CD4-positive, alpha-beta T cell treated with Interleukin-17A for 4 hours (primary cell): ENCODE measurements around the gene TMEM86A.
A peak's percentile ranks its signal among the peaks of the same experiment; 100 is the strongest.

ENCODE experiments used
- DNase-seq: peaks from one replicate; pipeline ENCODE4 v3.0.0-alpha.2; 2020; ENCODE audit warnings: mixed read lengths

Gene TMEM86A

DNA sequence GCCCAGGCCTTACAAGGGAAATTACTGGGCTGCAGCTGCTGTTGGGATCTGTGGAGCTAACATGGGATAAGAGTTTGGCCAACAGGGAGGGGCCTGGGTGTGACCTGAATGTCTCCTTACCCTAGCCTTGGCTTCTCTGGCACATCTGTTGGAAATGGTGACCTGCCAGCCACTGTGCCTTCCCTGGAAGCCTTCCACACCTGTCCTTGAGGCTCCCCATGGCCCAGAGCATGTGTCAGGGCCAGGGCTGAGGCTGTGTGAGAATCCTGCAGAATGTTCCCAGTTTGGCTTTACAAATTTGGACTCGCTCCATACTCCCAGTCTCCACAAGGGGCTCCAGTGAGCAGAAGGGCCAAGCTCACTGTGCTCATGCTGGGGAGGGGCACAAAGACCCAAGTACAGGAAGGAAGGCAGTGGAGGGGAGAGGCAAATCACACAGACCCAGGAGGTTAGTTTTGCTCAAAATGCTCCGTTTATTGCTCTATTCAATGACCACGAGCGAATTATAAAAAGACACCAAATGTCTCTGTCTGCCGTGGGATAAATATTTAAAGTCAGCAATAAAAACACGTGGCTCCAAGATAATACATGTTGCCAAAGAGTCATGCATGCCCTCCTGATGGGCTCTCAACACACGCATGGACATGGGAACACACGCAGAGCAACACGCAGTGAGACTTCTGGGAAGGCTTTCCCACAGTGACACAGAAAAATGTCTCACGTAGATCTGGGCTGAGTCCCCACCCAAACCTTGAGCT lies 29.1 kb downstream of the TMEM86A start:
- peak; percentile 72 for DNase-seq

- no peak for DNase-seq
These were observed 30.1 kb downstream of the TMEM86A start for GRCh38 chr11:18728658-18729057.

DNA sequence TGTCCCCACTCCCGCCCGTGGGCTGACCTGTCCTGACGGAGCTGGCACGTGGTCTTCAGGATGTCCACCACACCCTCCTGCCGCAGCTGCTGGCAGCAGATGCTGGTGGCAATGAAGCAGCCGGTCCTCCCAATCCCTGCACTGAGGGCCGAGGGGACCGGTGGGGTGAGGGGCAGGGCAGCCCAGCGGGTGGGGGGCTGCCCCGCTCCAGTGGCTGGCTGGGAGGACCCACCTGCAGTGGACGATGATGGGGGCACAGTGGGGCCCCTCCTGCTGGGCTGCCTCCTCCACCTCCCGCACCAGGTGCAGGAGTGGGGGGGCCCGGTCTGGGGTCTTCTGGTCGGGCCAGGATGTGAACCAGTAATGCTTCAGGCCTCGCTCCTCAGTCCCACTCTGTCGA lies 30.8 kb downstream of the TMEM86A start:
- no peak for DNase-seq

DNA sequence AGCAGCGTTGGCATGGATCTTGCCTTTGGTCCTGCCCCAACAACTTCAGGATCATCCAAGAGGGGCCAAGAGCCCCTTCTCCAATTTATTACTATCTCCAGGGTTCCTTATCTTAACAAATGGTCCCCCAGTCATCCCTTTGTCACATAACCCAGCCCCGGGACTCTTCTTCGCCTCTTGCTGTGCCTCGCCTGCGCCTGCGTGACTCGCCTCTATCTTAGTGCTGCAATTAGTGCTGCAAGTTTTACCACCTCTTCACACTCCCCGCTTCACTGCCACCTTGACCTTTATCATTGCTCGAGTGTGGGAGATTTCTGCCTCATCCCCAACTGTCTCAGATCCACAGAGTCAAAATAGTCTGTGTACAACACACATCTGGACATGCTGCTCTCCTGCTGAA lies 31.4 kb downstream of the TMEM86A start:
- no peak for DNase-seq

GRCh38 chr11:18731441-18731840 lies 32.9 kb downstream of the TMEM86A start:
- no peak for DNase-seq

- DNase-seq = peak; percentile 78
These were observed 33.6 kb downstream of the TMEM86A start for GRCh38 chr11:18731949-18732821.

DNA sequence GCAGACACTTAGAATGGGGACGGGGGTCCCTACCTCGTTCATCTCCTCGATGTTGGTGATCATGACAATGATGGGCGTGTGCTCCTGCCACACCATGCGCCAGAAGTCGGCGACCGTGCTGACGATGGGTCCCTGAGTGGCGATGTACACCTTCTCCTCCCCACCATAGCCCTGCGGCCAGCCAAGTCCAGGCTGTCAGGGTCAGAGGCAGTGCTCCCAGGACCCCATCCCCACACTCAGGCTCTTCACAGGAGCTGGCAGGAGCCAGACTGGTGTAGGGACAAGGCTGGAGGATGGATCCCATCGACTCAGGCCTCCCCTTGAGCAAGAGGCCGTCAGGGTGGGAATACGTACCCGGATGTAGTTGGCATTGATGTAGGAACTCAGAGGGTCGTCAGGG lies 34.6 kb downstream of the TMEM86A start:
- DNase-seq = no peak

DNA sequence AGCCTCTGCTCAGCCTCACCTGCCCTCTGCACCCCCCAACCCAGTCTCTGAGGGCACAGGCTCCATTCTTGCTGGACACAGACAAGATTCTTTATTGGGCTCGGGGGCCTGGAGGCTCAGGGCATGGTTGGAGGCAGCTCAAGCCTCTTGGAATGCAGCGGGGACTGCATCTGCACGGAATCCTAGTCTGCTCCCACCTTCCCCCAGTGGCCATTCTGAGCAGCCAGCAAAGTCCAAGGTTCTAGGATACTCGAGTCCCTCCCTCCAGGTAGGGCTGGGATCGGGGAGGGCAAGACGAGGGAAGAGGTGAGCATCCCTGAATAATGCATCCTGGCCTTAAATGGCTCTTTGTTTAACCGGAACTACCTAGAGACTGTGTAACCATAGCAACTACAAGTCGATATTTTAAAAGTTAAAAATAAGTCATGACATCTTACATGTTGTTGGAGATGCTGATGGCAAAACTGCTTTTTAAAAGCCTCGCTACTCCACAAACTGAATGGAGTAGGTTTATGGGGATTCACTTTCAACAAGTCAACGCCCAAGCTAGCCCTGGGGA lies 38.1 kb downstream of the TMEM86A start:
- no peak for DNase-seq

DNA sequence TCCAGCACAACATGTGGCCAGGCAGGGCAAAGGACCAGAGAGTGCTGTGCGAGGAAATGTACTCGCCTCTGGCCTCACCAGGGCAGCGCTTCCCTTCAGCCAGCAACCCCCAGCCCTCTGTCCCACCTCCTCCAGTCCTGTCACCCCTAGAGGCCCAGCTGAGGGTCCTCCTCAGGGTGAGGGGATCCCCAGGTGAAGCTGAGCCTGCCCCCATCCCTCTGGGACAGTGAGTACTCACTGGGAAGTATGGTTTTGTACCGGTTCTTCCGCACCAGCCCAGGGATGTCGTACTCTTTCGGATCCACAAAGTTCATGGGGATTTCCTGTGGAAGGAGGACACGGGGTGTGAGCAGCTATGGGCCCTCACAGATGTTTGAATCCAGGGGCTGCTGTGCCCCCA lies 39.1 kb downstream of the TMEM86A start:
- DNase-seq = no peak

GRCh38 chr11:18739685-18740084 lies 41.1 kb downstream of the TMEM86A start:
- no peak for DNase-seq

GRCh38 chr11:18741783-18742182 lies 43.2 kb downstream of the TMEM86A start:
- DNase-seq = no peak

DNA sequence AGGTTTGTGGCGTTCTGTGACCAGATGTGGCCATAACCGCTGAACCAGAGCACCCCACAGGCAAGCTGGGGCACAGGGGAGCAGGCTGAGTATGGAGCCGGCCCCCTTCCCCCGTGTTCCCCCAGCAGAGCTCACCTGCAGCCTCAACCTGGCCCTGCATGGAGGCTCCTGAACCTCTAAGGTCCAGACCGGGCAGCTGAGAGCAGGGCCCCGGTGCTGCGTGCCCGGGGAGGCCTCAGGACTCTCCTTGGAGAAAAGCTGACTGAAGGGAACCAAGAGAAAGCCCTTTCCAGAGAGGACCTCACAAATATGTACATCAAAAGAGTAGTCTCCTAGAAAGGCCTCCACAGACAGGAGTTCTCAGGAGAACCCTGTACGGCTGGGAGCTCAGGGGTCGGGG lies 44.8 kb downstream of the TMEM86A start:
- no peak for DNase-seq

DNA sequence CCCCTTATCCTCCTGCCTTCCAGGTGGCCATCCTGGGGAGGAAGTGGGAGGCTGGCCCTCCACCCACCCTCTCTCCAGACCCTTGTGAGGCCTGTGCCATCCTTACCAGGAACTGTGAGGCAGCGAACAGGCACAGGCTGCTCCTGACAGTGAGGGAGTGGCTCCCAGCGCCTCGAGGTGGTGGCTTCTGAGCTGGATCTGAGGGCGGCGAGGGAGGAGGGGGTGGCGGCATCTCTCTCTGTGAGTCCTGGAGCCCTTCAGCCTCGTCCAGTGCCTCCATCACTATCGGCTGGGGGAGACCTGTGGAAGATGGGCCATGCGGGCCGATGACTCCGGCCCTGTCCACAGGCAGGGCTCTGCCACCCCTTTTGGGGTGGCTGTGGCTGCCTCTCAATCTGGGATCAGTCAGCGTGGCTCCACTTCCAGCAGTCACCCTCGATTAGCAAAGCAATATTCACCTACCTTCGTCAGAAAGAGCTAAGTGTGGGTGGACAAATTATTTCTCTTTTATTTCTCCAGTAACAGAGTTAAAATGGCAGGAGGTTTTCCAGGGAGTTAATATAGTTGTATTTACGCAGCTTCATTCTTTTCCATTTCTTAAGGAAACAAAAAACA lies 45.4 kb downstream of the TMEM86A start:
- no peak for DNase-seq

GRCh38 chr11:18745251-18745650 lies 46.7 kb downstream of the TMEM86A start:
- DNase-seq = no peak

DNA sequence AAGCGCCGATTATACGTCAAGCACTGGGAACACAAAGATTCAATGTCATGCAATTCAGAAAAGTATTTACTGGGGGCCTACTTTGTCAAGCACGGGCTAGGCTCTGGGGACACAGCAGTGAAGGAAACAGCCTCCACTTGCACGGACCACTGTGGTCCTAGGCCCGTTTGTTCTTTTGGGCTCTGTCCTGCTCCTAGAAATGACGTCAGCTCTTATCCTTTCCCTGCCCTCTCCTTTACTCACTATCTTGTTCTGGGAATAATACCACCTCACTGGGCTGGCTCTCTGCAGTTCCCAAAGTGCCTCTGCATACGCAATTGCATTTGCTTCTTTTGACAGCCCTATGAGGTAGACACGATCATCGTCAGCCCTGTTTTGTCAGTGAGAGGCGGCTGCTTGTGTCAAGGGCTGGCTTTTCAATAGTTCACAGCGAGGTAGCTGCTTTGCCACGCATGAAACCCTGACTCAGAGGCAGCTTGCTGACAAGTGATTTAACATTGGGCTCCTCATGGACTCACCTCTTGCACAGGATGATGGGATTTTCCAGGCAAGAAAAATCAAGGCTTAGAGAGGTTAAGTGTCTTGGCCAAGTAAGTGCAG lies 50.3 kb downstream of the TMEM86A start:
- DNase-seq = no peak

GRCh38 chr11:18749681-18750319 lies 51.2 kb downstream of the TMEM86A start:
- no peak for DNase-seq

GRCh38 chr11:18750944-18751343 lies 52.4 kb downstream of the TMEM86A start:
- DNase-seq = no peak

DNA sequence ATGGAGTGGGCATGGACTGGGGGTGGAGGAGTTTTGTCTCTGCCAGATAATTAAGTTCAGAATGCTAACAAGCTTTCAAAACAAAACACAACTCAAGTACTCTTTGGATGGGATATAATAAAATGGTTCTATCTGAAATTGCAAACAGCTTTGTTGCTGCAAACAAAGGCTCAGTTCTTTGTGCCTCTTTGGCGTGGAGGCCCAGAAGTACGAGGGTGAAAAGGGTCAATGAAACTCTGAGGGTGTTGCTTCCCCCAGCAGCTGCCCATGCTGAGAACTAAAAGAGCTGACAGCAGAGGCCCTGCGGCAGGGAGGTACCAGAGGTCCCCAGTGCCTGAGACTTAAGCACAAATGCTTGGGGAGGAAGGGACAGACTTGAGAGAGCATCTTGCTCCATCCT lies 53.9 kb downstream of the TMEM86A start:
- no peak for DNase-seq

GRCh38 chr11:18754308-18754707 lies 55.7 kb downstream of the TMEM86A start:
- DNase-seq = no peak
